K562 (cell line): ENCODE measurements around the gene APBA2. TPM values are rescaled to one million over a fixed set of nuclear protein-coding genes. Genes with fewer than 3 reads are reported as not detected.

Source experiments
- E2F1 ChIP-seq: sonication (generic); formaldehyde crosslinking; IDR thresholded peaks from 2 replicates; pipeline ENCODE4 v1.8.1; 2023; ENCODE audit warnings: mild to moderate bottlenecking, missing genetic modification reagents, moderate library complexity
- MYNN ChIP-seq, 2 experiments: sonication (generic); formaldehyde crosslinking in 1 of 2; IDR thresholded peaks; 2 replicates each; pipeline versions ENCODE4 v1.5.0 to v1.6.1; 2016 to 2020; ENCODE audit warnings: antibody characterized with exemption in 1 of 2, missing genetic modification reagents in 1 of 2
- STAT6 ChIP-seq: sonication (generic); formaldehyde crosslinking; IDR thresholded peaks from 2 replicates; pipeline ENCODE4 v1.8.1; 2023; ENCODE audit warnings: mild to moderate bottlenecking, missing genetic modification reagents
- THRA ChIP-seq: fragments of 450-650 bp; IDR thresholded peaks from 2 replicates; pipeline ENCODE4 v1.6.1; 2017; ENCODE audit warnings: mild to moderate bottlenecking, moderate library complexity
- YBX1 ChIP-seq: fragments of 450-650 bp; IDR thresholded peaks from 2 replicates; pipeline ENCODE4 v1.7.1; 2016; ENCODE audit warnings: mild to moderate bottlenecking
- ZNF280A ChIP-seq: fragments of 450-650 bp; IDR thresholded peaks from 2 replicates; pipeline ENCODE4 v1.6.1; 2018; ENCODE audit warnings: mild to moderate bottlenecking, low read depth; ENCODE audit not compliant: partially characterized antibody
- polyA plus RNA-seq, 8 experiments: library from polyadenylated mRNA; depleted of rRNA in 4 of 8; stranded (reverse) in 5 of 8; unstranded in 3 of 8; fragments of >200 nt; fragmentation: Nextera tagmentation in 2 of 8; fragmentation: Illumina TruSeq in 1 of 8; extraction: Ambion mirVana in 2 of 8; extraction: Trizol in 1 of 8; gene quantifications; 2 replicates each; pipeline versions ENCODE4 v1.2.1 to v1.2.3, GENCODE V29; 2011 to 2014; ENCODE audit warnings: inconsistent platforms in 1 of 8, missing spikeins in 1 of 8
- total RNA-seq, 7 experiments: library from RNA; depleted of rRNA in 6 of 7; stranded (reverse); fragments of >200 nt in 6 of 7; fragmentation: Illumina TruSeq in 2 of 7; extraction: Trizol in 2 of 7; gene quantifications; 2 replicates each; pipeline versions ENCODE4 v1.2.1 to v1.2.3, GENCODE V29; 2011 to 2021; ENCODE audit warnings: low replicate concordance in 1 of 7

APBA2 gene
- total and polyA plus RNA-seq, 9 of the 15 experiments (the other 6 are each of a cell fraction or from before 2014, with no cell fraction given): 0.24 to 40.9 (median 25.2) TPM

- no peak for TF ChIP-seq STAT6 (CRISPR knock-in tag)
- no peak for TF ChIP-seq ZNF280A
- TF ChIP-seq YBX1: no peak
- no peak for TF ChIP-seq THRA
- TF ChIP-seq MYNN (IDR thresholded peaks at IDR 0.05): no peak
- no peak for TF ChIP-seq MYNN (CRISPR knock-in tag; IDR thresholded peaks at IDR 0.05)
- TF ChIP-seq E2F1 (CRISPR knock-in tag): no peak
Measured at GRCh38 chr15:29064731-29065130, 179.0 kb downstream of the APBA2 start (continued).
